Activated B cell treated with CpG ODN at 0.5 μM for 24 hours (primary cell): ENCODE results near the gene KCNJ4. TPM values are rescaled to one million over a fixed set of nuclear protein-coding genes. Genes with fewer than 3 reads are reported as not detected.
"Not testable (repeated sequence)": the region's sequence is repeated elsewhere in the genome, so short reads cannot be mapped to it uniquely, and the experiment has no call there.

Experiments used
- ATAC-seq: fragments of 200-7000 bp; cut with Tn5 transposase; one replicate; pipeline ENCODE4 v1.10.0; 2021; ENCODE audit warnings: low read depth, mild to moderate bottlenecking, moderate library complexity
- CTCF ChIA-PET: fragments of 350-600 bp; sonication (Branson Sonifier 250); formaldehyde crosslinking; loops from one replicate; lab custom pipeline; 2021; ENCODE audit warnings: antibody characterized with exemption; lab: Charles Lee
- POLR2A ChIA-PET: fragments of 350-600 bp; sonication (Branson Sonifier 250); formaldehyde crosslinking; loops from one replicate; lab custom pipeline; 2021; ENCODE audit warnings: antibody characterized with exemption; lab: Charles Lee
- DNase-seq: peaks from one replicate; pipeline ENCODE4 v3.0.0; 2022
- H3K27ac Mint-ChIP-seq: one replicate; pipeline ENCODE4 v1.8.0; 2020; ENCODE audit warnings: mixed read lengths
- H3K27me3 Mint-ChIP-seq: one replicate; pipeline ENCODE4 v1.8.0; 2021; ENCODE audit warnings: mixed read lengths
- H3K36me3 Mint-ChIP-seq: one replicate; pipeline ENCODE4 v1.8.0; 2021; ENCODE audit warnings: low read depth, mixed read lengths
- H3K4me1 Mint-ChIP-seq: one replicate; pipeline ENCODE4 v1.8.0; 2021; ENCODE audit warnings: mixed read lengths
- H3K4me3 Mint-ChIP-seq: one replicate; pipeline ENCODE4 v1.8.0; 2020; ENCODE audit warnings: mild to moderate bottlenecking, mixed read lengths
- H3K9me3 Mint-ChIP-seq: one replicate; pipeline ENCODE4 v1.8.0; 2020; ENCODE audit warnings: mixed read lengths
- intact Hi-C: fragments of 100-400 bp; cut with micrococcal nuclease; formaldehyde crosslinking; loops from one replicate; pipeline ENCODE4 v1.15.1; 2024
- total RNA-seq: library from RNA; stranded (reverse); gene quantifications from 2 replicates; pipeline ENCODE4 v1.2.3, GENCODE V29; 2022
- TF ChIP-seq, protein P1 (sequence below): fragments of 200-600 bp; IDR thresholded peaks from one replicate; pipeline ENCODE4 v1.8.0; 2022; ENCODE audit warnings: antibody characterized with exemption, mild to moderate bottlenecking

KCNJ4 gene
- total RNA-seq, 1 donor from 2014 or later = not detected

- peak; percentile 73 for ATAC-seq
- Mint-ChIP-seq H3K27me3 (no peaks in the 10 kb centered on the region), H3K4me3 (peak overlapping the region; percentile 82), H3K4me1 (peaks cover 37% of the 10 kb centered on the region), H3K36me3 (peaks cover 10% of the 10 kb centered on the region), H3K9me3 (no peaks in the 10 kb centered on the region), H3K27ac (peak overlapping the region; percentile 84)
- DNase-seq = peak; percentile 79
- ChIA-PET POLR2A (interaction anchor here (0.6 to 1.8 kb wide), 21 partner anchors 8 to 656 kb away, joined by 3 to 11 read pairs (median 5); partner anchors contain the start of genes DMC1 and PLA2G6), CTCF (interaction anchor here (1.0 kb wide), 1 partner anchor 77 kb away, joined by 3 read pairs; no protein-coding TSS in a partner anchor)
- TF ChIP-seq, protein P1, sequence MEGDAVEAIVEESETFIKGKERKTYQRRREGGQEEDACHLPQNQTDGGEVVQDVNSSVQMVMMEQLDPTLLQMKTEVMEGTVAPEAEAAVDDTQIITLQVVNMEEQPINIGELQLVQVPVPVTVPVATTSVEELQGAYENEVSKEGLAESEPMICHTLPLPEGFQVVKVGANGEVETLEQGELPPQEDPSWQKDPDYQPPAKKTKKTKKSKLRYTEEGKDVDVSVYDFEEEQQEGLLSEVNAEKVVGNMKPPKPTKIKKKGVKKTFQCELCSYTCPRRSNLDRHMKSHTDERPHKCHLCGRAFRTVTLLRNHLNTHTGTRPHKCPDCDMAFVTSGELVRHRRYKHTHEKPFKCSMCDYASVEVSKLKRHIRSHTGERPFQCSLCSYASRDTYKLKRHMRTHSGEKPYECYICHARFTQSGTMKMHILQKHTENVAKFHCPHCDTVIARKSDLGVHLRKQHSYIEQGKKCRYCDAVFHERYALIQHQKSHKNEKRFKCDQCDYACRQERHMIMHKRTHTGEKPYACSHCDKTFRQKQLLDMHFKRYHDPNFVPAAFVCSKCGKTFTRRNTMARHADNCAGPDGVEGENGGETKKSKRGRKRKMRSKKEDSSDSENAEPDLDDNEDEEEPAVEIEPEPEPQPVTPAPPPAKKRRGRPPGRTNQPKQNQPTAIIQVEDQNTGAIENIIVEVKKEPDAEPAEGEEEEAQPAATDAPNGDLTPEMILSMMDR = no peak
- intact Hi-C loops = loop anchor here (1.0 to 5.0 kb wide), 8 partner anchors 25 to 474 kb away; partner anchors contain the start of genes CBX6, CSNK1E, DDX17 and DMC1
These were observed 56.2 kb downstream of the KCNJ4 start for GRCh38 chr22:38398609-38399461.

GRCh38 chr22:38398181-38398608 is 56.8 kb downstream of the KCNJ4 start:
- Mint-ChIP-seq H3K27ac (peak overlapping the region; percentile 86), H3K4me3 (peak overlapping the region; percentile 94), H3K4me1 (peaks cover 43% of the 10 kb centered on the region)
- intact Hi-C loops = loop anchor here (1.0 to 5.0 kb wide), 8 partner anchors 24 to 475 kb away; partner anchors contain the start of genes CBX6, CSNK1E, DDX17 and DMC1
- not testable (repeated sequence) for H3K36me3 Mint-ChIP-seq, H3K27me3 Mint-ChIP-seq, H3K9me3 Mint-ChIP-seq
- ATAC-seq (peak; percentile 33), DNase-seq (peak; percentile 57)
- POLR2A ChIA-PET = interaction anchor here (0.6 to 1.8 kb wide), 17 partner anchors 9 to 309 kb away, joined by 3 to 11 read pairs (median 5); partner anchors contain the start of genes DMC1 and PLA2G6
- CTCF ChIA-PET = interaction anchor here (1.0 kb wide), 1 partner anchor 77 kb away, joined by 3 read pairs; no protein-coding TSS in a partner anchor

DNA sequence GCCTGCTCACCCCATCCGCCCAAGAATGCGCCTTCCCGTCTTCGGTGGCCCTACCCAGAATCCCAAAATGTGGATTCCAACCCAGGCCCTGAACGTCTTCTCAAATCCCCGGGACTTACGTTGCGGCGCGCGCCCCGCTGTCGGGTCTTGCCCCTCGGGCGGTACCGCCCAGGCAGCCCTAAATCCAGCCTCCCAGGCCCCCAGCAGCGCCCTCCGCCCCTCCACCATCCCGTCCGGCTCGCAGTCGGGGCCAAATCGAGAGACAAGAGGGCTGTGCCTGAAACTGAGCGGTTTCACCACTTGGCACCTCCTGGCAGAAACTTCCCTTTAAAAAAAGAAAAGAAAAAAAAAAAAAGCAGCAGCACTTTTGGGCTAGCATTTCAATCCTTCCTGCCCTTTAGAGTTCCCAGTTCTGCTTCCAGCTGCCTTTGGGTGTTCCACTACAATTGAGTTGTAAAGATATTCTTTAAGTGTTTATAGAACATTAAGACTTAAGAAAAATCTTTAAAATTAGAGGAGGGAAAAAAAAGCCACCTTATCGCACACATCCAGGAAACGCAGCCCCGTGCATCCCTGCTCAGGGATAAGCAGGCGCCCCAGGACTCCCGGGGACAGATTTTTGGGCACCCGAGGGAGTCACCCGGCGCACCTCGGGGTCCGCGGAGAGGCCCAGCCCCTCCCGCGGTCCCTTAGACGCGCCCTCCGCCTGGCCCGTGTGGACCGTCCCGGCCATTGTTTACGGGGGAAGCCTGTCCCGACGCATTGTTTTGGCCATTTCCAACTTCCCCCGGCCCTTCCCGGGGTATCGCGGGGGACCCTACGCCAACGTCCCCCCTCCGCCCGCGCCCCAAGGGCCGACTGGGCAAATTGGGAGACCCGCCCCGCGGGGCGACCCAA is 57.6 kb downstream of the KCNJ4 start:
- ChIA-PET CTCF (no interaction called here), POLR2A (interaction anchor here (0.7 to 2.6 kb wide), 10 partner anchors 8 to 247 kb away, joined by 3 to 11 read pairs (median 6); partner anchors contain the start of gene PLA2G6)
- Mint-ChIP-seq H3K27me3 (no peaks in the 10 kb centered on the region), H3K36me3 (peaks cover 10% of the 10 kb centered on the region), H3K4me3 (peak overlapping the region; percentile 94), H3K27ac (peak overlapping the region; percentile 95), H3K4me1 (peaks cover 50% of the 10 kb centered on the region), H3K9me3 (no peaks in the 10 kb centered on the region)
- ATAC-seq (peak; percentile 35), DNase-seq (peak; percentile 45)
- intact Hi-C loops = loop anchor here (1.0 to 5.0 kb wide), 8 partner anchors 23 to 475 kb away; partner anchors contain the start of genes CBX6, CSNK1E, DDX17 and DMC1
- TF ChIP-seq, protein P1 = no peak

DNA sequence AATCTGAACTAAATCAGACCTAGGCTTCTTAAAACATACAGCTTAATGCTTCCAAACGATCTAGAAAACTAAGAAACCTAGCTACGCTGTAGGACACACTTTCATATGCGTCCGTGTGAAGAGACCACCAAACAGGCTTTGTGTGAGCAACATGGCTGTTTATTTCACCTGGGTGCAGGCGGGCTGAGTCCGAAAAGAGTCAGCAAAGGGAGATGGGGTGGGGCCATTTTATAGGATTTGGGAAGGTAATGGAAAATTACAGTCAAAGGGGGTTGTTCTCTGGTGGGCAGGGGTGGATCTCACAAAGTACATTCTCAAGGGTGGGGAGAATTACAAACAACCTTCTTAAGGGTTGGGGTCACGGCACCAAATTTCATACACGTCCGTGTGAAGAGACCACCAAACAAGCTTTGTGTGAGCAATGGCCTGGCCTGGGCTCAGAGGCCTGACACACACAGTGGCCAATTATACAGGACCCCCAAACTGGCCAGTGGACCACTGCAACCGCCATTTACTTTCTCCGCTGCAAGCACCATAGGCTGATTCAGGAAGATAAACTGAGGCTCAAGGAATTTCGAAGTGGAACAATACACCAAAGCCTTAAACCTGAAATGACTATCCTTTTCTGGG is 58.4 kb downstream of the KCNJ4 start:
- H3K4me1 Mint-ChIP-seq = peaks cover 53% of the 10 kb centered on the region
- DNase-seq, H3K27me3 Mint-ChIP-seq, CTCF ChIA-PET, ATAC-seq, H3K36me3 Mint-ChIP-seq, H3K9me3 Mint-ChIP-seq: not testable (repeated sequence)
- peak overlapping the region; percentile 94 for H3K4me3 Mint-ChIP-seq
- peak overlapping the region; percentile 95 for H3K27ac Mint-ChIP-seq
- intact Hi-C loops = loop anchor here (5.0 kb wide), 4 partner anchors 44 to 311 kb away; partner anchors contain the start of genes CSNK1E, GTPBP1 and TMEM184B
- POLR2A ChIA-PET = interaction anchor here (1.0 to 2.6 kb wide), 3 partner anchors 22 to 174 kb away, joined by 3 to 7 read pairs (median 3); no protein-coding TSS in a partner anchor

GRCh38 chr22:38395944-38396343 is 59.1 kb downstream of the KCNJ4 start:
- H3K4me1 Mint-ChIP-seq = peaks cover 59% of the 10 kb centered on the region
- H3K9me3 Mint-ChIP-seq, ATAC-seq, H3K36me3 Mint-ChIP-seq, CTCF ChIA-PET, DNase-seq, H3K27me3 Mint-ChIP-seq: not testable (repeated sequence)
- peak overlapping the region; percentile 95 for H3K27ac Mint-ChIP-seq
- intact Hi-C loops = loop anchor here (5.0 kb wide), 4 partner anchors 44 to 311 kb away; partner anchors contain the start of genes CSNK1E, GTPBP1 and TMEM184B
- H3K4me3 Mint-ChIP-seq = peak overlapping the region; percentile 94
- POLR2A ChIA-PET = interaction anchor here (1.0 to 2.6 kb wide), 2 partner anchors 21 to 175 kb away, joined by 3 to 7 read pairs; no protein-coding TSS in a partner anchor

GRCh38 chr22:38394929-38395624 is 59.9 kb downstream of the KCNJ4 start:
- DNase-seq, H3K9me3 Mint-ChIP-seq, CTCF ChIA-PET, H3K36me3 Mint-ChIP-seq, H3K27me3 Mint-ChIP-seq: not testable (repeated sequence)
- peak; percentile 9 for ATAC-seq
- POLR2A ChIA-PET = interaction anchor here (2.6 kb wide), 1 partner anchor 21 kb away, joined by 7 read pairs; no protein-coding TSS in a partner anchor
- intact Hi-C loops = loop anchor here (5.0 kb wide), 4 partner anchors 43 to 312 kb away; partner anchors contain the start of genes CSNK1E, GTPBP1 and TMEM184B
- H3K4me1 Mint-ChIP-seq = peaks cover 68% of the 10 kb centered on the region
- H3K4me3 Mint-ChIP-seq = peak overlapping the region; percentile 94
- peak overlapping the region; percentile 95 for H3K27ac Mint-ChIP-seq

DNA sequence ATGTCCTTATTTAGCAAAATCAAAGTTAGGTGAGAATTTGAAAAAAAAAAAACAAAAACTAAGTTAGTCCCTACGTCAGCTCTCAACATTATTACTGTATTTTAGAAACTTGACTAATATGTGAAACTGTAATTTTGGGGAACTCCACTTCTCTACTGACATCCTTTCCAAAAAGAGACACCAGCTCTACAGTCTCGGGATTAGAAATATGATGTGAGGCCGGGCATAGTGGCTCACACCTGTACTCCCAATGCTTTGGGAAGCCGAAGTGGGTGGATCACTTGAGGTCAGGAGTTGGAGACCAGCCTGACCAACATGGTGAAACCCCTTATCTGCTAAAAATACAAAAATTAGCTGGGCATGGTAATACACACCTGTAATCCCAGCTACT is 65.6 kb downstream of the KCNJ4 start:
- H3K27me3 Mint-ChIP-seq, CTCF ChIA-PET, H3K36me3 Mint-ChIP-seq, DNase-seq, H3K9me3 Mint-ChIP-seq: not testable (repeated sequence)
- Mint-ChIP-seq H3K4me3 (peak overlapping the region; percentile 65), H3K4me1 (peaks cover 74% of the 10 kb centered on the region), H3K27ac (peak overlapping the region; percentile 86)
- peak; percentile 67 for ATAC-seq
- intact Hi-C loops = loop anchor here (2.0 kb wide), 1 partner anchor 15 kb away; no protein-coding TSS in a partner anchor
- POLR2A ChIA-PET = interaction anchor here (0.6 to 1.0 kb wide), 2 partner anchors 8 to 9 kb away, joined by 3 to 10 read pairs; no protein-coding TSS in a partner anchor
